Nephron (organoid): ENCODE results near the gene CEP83.
A peak's percentile ranks its signal among the peaks of the same experiment; 100 is the strongest.
"Not testable (repeated sequence)": the region's sequence is repeated elsewhere in the genome, so short reads cannot be mapped to it uniquely, and the experiment has no call there.

Experiments used
- H3K27ac Mint-ChIP-seq, 3 experiments: 2 replicates each; pipeline ENCODE4 v1.8.0; 2020; ENCODE audit warnings: mixed read lengths in 3 of 3, mild to moderate bottlenecking in 2 of 3, moderate library complexity in 1 of 3
- H3K27me3 Mint-ChIP-seq: 2 replicates; pipeline ENCODE4 v1.8.0; 2021; ENCODE audit warnings: low read depth, mild to moderate bottlenecking, moderate library complexity, mixed read lengths
- H3K36me3 Mint-ChIP-seq: 2 replicates; pipeline ENCODE4 v1.8.0; 2020; ENCODE audit warnings: low read depth, mixed read lengths
- H3K4me1 Mint-ChIP-seq: 2 replicates; pipeline ENCODE4 v1.8.0; 2020; ENCODE audit warnings: mixed read lengths
- H3K4me3 Mint-ChIP-seq, 3 experiments: 2 replicates each; pipeline ENCODE4 v1.8.0; 2020; ENCODE audit warnings: mild to moderate bottlenecking in 3 of 3, mixed read lengths in 3 of 3, moderate library complexity in 2 of 3
- H3K9me3 Mint-ChIP-seq: 2 replicates; pipeline ENCODE4 v1.8.0; 2020; ENCODE audit warnings: mixed read lengths
- TF ChIP-seq, protein P1 (sequence below), 3 experiments: fragments of 200-600 bp; sonication (generic); IDR thresholded peaks; one replicate each; pipeline ENCODE4 v1.5.0; 2021; ENCODE audit warnings: antibody characterized with exemption in 3 of 3; ENCODE audit not compliant: unreplicated experiment in 3 of 3

Gene CEP83

DNA sequence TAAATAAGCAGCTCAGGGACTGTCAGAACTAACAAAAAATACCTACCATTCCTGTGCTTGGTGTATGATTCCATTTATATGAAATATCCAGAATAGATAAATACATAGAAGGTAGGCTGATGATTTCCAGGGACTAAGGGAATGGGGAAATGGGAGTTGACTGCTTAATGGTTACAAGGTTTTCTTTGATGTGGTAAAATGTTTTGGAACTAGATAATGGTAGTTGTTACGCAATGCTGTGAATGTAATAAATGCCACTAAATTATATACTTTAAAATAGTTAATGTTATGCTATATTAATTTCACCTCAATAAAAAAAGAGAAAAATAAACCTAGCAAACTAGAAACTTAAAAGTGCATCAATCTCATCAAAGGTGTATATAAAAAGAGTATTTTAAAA, 41.1 kb downstream of the CEP83 start:
- Mint-ChIP-seq H3K9me3 (peaks cover 33% of the 10 kb centered on the region), H3K4me3 (no peak overlapping the region), H3K4me1 (no peaks in the 10 kb centered on the region), H3K27ac (no peak overlapping the region), H3K27me3 (no peaks in the 10 kb centered on the region), H3K36me3 (peaks cover 33% of the 10 kb centered on the region)
- TF ChIP-seq, protein P1, sequence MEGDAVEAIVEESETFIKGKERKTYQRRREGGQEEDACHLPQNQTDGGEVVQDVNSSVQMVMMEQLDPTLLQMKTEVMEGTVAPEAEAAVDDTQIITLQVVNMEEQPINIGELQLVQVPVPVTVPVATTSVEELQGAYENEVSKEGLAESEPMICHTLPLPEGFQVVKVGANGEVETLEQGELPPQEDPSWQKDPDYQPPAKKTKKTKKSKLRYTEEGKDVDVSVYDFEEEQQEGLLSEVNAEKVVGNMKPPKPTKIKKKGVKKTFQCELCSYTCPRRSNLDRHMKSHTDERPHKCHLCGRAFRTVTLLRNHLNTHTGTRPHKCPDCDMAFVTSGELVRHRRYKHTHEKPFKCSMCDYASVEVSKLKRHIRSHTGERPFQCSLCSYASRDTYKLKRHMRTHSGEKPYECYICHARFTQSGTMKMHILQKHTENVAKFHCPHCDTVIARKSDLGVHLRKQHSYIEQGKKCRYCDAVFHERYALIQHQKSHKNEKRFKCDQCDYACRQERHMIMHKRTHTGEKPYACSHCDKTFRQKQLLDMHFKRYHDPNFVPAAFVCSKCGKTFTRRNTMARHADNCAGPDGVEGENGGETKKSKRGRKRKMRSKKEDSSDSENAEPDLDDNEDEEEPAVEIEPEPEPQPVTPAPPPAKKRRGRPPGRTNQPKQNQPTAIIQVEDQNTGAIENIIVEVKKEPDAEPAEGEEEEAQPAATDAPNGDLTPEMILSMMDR (IDR thresholded peaks at IDR 0.05; ENCODE audit: unreplicated experiment in 3 of 3) = no peak

DNA sequence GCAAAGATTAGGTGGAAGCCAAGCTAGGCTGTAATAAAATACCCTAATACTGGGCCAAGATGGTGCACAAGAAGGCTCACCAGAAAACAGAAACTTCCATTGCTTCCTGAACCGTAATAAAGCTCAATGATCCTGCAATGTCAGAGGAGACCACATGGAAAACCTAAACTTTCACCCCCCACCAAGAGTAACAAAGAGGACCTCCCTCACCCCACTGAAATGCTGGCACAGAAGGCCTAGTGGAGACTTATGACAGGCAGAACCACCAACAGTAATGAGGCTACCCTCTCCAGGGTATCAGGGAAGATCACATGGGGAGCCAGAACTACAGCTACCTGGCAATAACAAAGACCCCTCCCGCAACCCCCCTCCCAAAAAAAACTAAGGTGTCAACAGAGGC, 43.1 kb downstream of the CEP83 start:
- no peak overlapping the region for H3K27ac Mint-ChIP-seq
- no peaks in the 10 kb centered on the region for H3K4me1 Mint-ChIP-seq
- peaks cover 18% of the 10 kb centered on the region for H3K36me3 Mint-ChIP-seq
- H3K27me3 Mint-ChIP-seq = no peaks in the 10 kb centered on the region
- TF ChIP-seq, protein P1 (IDR thresholded peaks at IDR 0.05; ENCODE audit: unreplicated experiment in 3 of 3) = no peak
- no peak overlapping the region for H3K4me3 Mint-ChIP-seq
- peaks cover 18% of the 10 kb centered on the region for H3K9me3 Mint-ChIP-seq

- no peak overlapping the region for H3K4me3 Mint-ChIP-seq
- H3K36me3 Mint-ChIP-seq = peaks cover 18% of the 10 kb centered on the region
Observed at GRCh38 chr12:94415066-94415465, 44.6 kb downstream of the CEP83 start.

GRCh38 chr12:94405413-94406116, 54.1 kb downstream of the CEP83 start:
- peaks cover 34% of the 10 kb centered on the region for H3K36me3 Mint-ChIP-seq
- H3K4me1 Mint-ChIP-seq = peaks cover 10% of the 10 kb centered on the region
- no peaks in the 10 kb centered on the region for H3K27me3 Mint-ChIP-seq
- peak overlapping the region in 2 of 3 experiments; percentile 6 to 77 for H3K27ac Mint-ChIP-seq
- peaks cover 2% of the 10 kb centered on the region for H3K9me3 Mint-ChIP-seq
- H3K4me3 Mint-ChIP-seq = peak overlapping the region in 1 of 3 experiments; percentile 31
- TF ChIP-seq, protein P1 (IDR thresholded peaks at IDR 0.05; ENCODE audit: unreplicated experiment in 3 of 3) = no peak

More at GRCh38 chr12:94415066-94415465, 44.6 kb downstream of the CEP83 start:
- H3K9me3 Mint-ChIP-seq = peaks cover 14% of the 10 kb centered on the region
- no peak overlapping the region for H3K27ac Mint-ChIP-seq
- TF ChIP-seq, protein P1 (IDR thresholded peaks at IDR 0.05; ENCODE audit: unreplicated experiment in 3 of 3) = no peak
- no peaks in the 10 kb centered on the region for H3K4me1 Mint-ChIP-seq
- H3K27me3 Mint-ChIP-seq = no peaks in the 10 kb centered on the region

DNA sequence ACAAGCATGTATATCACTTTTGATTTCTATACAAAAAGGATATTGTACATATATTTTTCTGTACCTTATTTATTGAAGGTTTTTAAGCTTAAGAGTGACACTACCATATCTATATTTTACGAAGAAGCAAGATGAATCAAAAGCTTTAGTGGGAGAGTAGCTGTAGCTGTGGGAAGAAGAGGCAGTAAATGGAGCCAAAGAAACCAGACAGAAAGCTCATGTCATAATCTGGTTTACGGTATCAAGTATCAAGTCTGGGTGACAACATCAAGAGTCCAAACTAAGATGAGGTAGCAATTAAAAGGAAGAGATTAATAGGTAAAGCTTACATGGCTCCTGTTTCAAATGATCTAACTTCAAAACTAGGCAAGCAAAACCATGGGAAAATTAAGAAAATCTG, 54.8 kb downstream of the CEP83 start:
- no peak overlapping the region for H3K4me3 Mint-ChIP-seq
- H3K27ac Mint-ChIP-seq = peak overlapping the region in 2 of 3 experiments; percentile 9 to 77
- H3K27me3 Mint-ChIP-seq = no peaks in the 10 kb centered on the region
- H3K36me3 Mint-ChIP-seq = peaks cover 41% of the 10 kb centered on the region
- H3K9me3 Mint-ChIP-seq = peaks cover 6% of the 10 kb centered on the region
- TF ChIP-seq, protein P1 (IDR thresholded peaks at IDR 0.05; ENCODE audit: unreplicated experiment in 3 of 3) = no peak
- peaks cover 10% of the 10 kb centered on the region for H3K4me1 Mint-ChIP-seq

DNA sequence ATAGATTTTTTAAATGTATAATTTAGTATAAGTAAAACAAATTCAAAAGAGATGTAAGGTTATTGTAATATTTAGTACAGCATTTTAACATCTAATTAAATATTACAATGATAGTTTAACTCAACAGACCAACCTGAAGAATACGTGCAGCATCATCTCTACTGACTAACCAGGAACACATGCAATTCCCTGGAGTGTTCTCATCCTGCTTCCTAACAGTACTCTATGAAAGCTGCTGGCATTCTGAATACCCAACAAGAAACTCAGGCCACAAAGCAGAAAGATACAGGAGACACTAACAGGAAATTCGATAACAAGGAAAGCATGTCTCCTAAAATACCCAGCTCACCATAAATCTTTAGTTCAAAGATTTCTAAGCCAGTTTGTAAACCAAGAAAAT, 58.3 kb downstream of the CEP83 start:
- H3K27me3 Mint-ChIP-seq = no peaks in the 10 kb centered on the region
- H3K27ac Mint-ChIP-seq = no peak overlapping the region
- H3K9me3 Mint-ChIP-seq = peaks cover 24% of the 10 kb centered on the region
- H3K4me3 Mint-ChIP-seq = no peak overlapping the region
- H3K4me1 Mint-ChIP-seq = peaks cover 10% of the 10 kb centered on the region
- TF ChIP-seq, protein P1 (IDR thresholded peaks at IDR 0.05; ENCODE audit: unreplicated experiment in 3 of 3) = no peak
- H3K36me3 Mint-ChIP-seq = peaks cover 64% of the 10 kb centered on the region

DNA sequence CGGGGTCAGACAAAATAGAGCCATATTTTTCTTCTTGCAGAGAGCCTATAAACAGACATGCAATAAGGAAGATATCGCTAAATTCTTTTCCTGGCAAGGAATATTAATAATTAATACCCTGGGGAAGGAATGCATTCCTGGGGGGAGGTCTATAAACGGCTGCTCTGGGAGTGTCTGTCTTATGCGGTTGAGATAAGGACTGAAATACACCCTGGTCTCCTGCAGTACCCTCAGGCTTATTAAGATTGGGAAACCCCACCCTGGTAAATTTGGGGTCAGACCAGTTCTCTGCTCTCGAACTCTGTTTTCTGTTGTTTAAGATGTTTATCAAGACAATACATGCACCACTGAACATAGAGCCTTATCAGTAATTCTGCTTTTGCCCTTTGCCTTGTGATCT, 61.0 kb downstream of the CEP83 start:
- H3K27ac Mint-ChIP-seq, H3K4me1 Mint-ChIP-seq, H3K27me3 Mint-ChIP-seq, H3K4me3 Mint-ChIP-seq: not testable (repeated sequence)
- peaks cover 37% of the 10 kb centered on the region for H3K9me3 Mint-ChIP-seq
- peaks cover 75% of the 10 kb centered on the region for H3K36me3 Mint-ChIP-seq
